HepG2 (cell line): ENCODE measurements around the gene PLA2G12A.

ENCODE experiments used
- EHMT2 ChIP-seq: fragments of 200-600 bp; sonication (generic); IDR thresholded peaks from 2 replicates; pipeline ENCODE4 v1.7.0; 2017; ENCODE audit warnings: antibody characterized with exemption, low read depth, low read length, borderline replicate concordance
- FOXK2 ChIP-seq: fragments of 450-650 bp; IDR thresholded peaks from 2 replicates; pipeline ENCODE4 v1.6.1; 2016
- HMGXB4 ChIP-seq, 2 experiments: sonication (generic) in 1 of 2; formaldehyde crosslinking in 1 of 2; IDR thresholded peaks; 2 replicates each; pipeline versions ENCODE4 v1.4.0 to v1.6.1; 2018 to 2020; ENCODE audit warnings: missing genetic modification reagents in 2 of 2, borderline replicate concordance in 1 of 2, low read depth in 1 of 2, mild to moderate bottlenecking in 1 of 2, missing biosample characterization in 1 of 2
- PITX1 ChIP-seq: sonication (generic); formaldehyde crosslinking; IDR thresholded peaks from 2 replicates; pipeline ENCODE4 v1.5.1; 2020; ENCODE audit warnings: mild to moderate bottlenecking, missing genetic modification reagents
- SMAD1 ChIP-seq: sonication (generic); formaldehyde crosslinking; IDR thresholded peaks from 2 replicates; pipeline ENCODE4 v1.4.0; 2020; ENCODE audit warnings: missing genetic modification reagents, low read depth, mild to moderate bottlenecking, borderline replicate concordance
- ZNF205 ChIP-seq: IDR thresholded peaks from 2 replicates; pipeline ENCODE4 v1.6.1; 2018; ENCODE audit warnings: missing biosample characterization, missing genetic modification reagents
- ZNF629 ChIP-seq: sonication (generic); formaldehyde crosslinking; conservative IDR thresholded peaks from 2 replicates; pipeline ENCODE4 v1.5.0; 2020; ENCODE audit warnings: missing genetic modification reagents
- ZNF816 ChIP-seq: sonication (generic); formaldehyde crosslinking; IDR thresholded peaks from 2 replicates; pipeline ENCODE4 v1.8.0; 2022; ENCODE audit warnings: missing genetic modification reagents, mild to moderate bottlenecking, borderline replicate concordance
- TF ChIP-seq, protein P1 (sequence below): sonication (generic); formaldehyde crosslinking; IDR thresholded peaks from 2 replicates; pipeline ENCODE4 v1.4.0; 2020; ENCODE audit warnings: missing genetic modification reagents

GRCh38 chr4:109684727-109685126, 45.1 kb downstream of the PLA2G12A start:
- TF ChIP-seq PITX1 (no peak), EHMT2 (no peak), SMAD1 (CRISPR knock-in tag) (no peak), ZNF205 (CRISPR knock-in tag) (no peak), HMGXB4 (CRISPR knock-in tag; IDR thresholded peaks at IDR 0.05; ENCODE audit: borderline replicate concordance in 1 of 2, low read depth in 1 of 2) (no peak), FOXK2 (no peak), ZNF816 (CRISPR knock-in tag) (no peak), ZNF629 (CRISPR knock-in tag) (no peak)
- TF ChIP-seq, protein P1, sequence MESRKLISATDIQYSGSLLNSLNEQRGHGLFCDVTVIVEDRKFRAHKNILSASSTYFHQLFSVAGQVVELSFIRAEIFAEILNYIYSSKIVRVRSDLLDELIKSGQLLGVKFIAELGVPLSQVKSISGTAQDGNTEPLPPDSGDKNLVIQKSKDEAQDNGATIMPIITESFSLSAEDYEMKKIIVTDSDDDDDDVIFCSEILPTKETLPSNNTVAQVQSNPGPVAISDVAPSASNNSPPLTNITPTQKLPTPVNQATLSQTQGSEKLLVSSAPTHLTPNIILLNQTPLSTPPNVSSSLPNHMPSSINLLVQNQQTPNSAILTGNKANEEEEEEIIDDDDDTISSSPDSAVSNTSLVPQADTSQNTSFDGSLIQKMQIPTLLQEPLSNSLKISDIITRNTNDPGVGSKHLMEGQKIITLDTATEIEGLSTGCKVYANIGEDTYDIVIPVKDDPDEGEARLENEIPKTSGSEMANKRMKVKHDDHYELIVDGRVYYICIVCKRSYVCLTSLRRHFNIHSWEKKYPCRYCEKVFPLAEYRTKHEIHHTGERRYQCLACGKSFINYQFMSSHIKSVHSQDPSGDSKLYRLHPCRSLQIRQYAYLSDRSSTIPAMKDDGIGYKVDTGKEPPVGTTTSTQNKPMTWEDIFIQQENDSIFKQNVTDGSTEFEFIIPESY (CRISPR knock-in tag): no peak
